GM18505 (cell line): ENCODE measurements around the gene ADARB2.

Experiments
- ATAC-seq: cut with Tn5 transposase; IDR thresholded peaks from one replicate; pipeline ENCODE4 v1.9.1; 2021; ENCODE audit not compliant: unreplicated experiment
- POLR2A ChIP-seq: IDR thresholded peaks from 4 replicates; pipeline ENCODE4 v1.6.1; 2011; ENCODE audit warnings: borderline replicate concordance; ENCODE audit not compliant: insufficient read depth, insufficient read length; ENCODE audit errors: extremely low read depth

Gene ADARB2

DNA sequence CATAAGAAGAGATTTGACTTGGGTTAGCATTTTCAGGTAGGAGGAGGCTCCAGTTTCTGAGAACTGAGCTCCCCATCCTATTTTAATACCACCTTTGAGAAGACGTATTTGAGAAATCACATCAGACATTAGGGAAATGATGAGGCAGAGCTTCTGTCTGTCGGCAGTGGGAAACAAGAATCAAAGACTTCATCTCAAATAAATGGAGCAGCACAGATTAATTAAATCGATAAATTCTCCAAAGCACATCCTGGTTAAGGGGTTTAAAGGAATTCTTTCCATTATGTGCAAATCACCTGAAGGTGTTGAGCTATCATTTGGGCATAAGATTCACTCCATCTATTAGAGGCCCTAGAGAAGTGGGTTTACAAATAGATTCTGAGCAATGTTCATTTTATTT lies 7.6 kb downstream of the ADARB2 start:
- no peak for TF ChIP-seq POLR2A
- ATAC-seq: no peak

DNA sequence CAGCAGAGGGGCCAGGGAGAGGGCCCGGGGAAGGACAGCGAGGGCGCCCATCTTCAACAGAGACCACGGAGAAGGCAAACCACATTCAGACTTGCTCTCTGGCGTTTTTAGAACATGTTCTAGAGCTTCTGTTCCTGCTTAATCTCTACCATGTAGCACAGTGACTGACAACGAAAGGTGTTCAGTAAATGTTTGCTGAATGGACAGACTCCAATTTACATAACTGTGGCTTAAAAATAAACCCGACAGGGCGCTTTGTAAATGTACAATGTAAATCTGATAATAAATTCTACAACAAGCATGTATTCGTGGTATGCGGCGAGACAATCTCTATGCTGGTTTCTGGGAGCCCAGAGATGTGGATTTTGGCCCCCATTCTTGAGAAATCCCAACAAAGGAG lies 10.5 kb downstream of the ADARB2 start:
- no peak for ATAC-seq
- TF ChIP-seq POLR2A: no peak

GRCh38 chr10:1724921-1725488 lies 12.3 kb downstream of the ADARB2 start:
- ATAC-seq: no peak
- TF ChIP-seq POLR2A: no peak

DNA sequence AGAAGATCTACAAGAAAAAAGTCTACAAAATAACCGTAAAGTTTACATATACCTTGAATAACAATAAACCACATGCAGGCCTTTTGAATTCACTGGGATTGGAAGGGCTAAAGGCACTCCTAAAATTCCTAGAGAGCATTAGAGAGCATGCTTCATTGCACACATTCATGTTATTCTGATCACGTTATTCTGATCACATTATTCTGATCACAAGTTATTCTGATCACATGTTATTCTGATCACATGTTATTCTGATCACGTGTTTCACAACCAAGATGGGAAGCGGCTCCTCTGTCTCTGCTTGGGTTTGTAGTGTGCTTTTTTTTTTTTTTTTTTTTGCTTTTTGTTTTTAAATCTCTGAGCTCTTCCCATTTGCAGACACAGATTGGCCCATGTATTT lies 20.5 kb downstream of the ADARB2 start:
- ATAC-seq: no peak
- TF ChIP-seq POLR2A: no peak

- TF ChIP-seq POLR2A: no peak
- no peak for ATAC-seq
These were observed 21.5 kb downstream of the ADARB2 start for GRCh38 chr10:1715821-1716220.

- ATAC-seq: no peak
- TF ChIP-seq POLR2A: no peak
These were observed 24.2 kb downstream of the ADARB2 start for GRCh38 chr10:1712944-1713671.

GRCh38 chr10:1712314-1712713 lies 25.0 kb downstream of the ADARB2 start:
- TF ChIP-seq POLR2A: no peak
- no peak for ATAC-seq

DNA sequence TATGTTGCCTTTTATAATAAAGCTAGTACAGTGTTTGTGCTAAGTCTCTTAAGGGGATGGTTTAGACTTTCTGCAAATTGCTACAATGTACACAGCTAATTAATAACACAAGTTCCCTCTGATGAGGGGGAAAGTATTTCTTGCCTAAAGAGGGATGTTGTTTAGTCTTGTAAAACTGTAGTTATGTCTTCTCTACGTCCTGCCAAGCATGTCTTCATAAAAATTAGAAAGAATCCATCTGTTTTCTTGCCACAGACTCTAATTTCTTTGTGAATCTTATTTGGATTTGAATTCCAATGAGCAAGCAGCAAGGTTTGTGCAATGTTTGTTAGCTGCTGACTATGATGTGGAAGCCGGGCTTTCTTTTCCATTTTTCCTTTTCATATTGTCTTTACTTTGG lies 28.2 kb downstream of the ADARB2 start:
- no peak for ATAC-seq

DNA sequence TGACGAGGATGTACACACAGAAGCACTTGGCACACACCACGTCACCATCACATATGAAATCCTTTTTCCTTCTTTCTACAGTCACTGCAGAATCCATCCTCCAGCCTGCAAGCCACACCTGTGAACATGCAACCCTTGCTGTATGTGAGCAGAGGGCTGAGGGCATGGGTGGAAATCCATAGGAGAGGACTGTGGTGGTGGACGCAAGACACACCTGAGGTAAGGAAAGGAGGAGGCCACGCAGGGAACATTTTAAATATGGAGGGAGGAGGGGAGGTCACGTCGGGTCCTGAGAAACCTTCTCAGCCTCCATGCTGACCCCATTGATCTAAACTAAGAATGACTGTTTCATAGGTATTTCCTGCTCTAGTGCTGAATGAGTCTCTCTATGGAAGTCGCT lies 28.6 kb downstream of the ADARB2 start:
- TF ChIP-seq POLR2A: no peak
- ATAC-seq: no peak

More for the DNA sequence above, 28.2 kb downstream of the ADARB2 start:
- TF ChIP-seq POLR2A: no peak

GRCh38 chr10:1706711-1707110 lies 30.6 kb downstream of the ADARB2 start:
- no peak for TF ChIP-seq POLR2A
- ATAC-seq: no peak

DNA sequence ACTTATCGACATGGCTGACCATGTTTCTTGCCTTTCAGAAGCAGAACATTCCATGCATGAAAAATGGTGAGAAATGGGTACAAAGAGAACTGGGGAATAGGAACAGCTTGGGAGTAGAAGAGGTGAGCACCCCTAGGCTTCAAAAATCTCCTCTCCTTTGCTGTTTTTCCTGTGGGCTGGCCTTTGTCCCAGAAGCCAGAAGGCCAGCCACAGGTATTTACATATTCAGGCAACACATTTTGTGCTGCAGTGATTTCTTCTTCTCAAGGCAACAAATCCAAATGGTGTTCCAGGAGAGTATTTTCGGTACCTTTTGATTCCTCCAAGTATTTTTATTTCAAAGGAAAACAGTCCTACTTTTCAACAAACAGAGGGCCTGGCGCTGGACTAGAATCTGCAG lies 31.1 kb downstream of the ADARB2 start:
- ATAC-seq: no peak
- no peak for TF ChIP-seq POLR2A

DNA sequence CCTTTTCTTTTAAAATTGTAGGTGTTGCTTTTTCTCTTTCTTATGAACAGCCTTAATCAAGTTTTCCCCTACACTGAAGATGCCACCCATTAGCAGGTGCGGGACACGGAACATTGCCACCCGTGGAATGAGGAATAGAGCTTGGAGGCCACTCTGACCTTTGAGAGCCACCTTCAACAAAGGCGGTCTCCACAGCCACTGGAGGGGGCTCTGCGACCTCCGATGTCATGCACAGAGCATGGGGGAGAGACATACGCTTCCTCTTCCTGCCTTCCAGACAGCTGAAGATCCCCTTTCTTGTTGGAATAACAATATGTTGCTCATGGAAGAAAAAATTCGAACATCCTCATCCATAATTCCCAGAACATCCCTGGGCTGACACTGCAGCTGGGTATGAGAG lies 39.1 kb downstream of the ADARB2 start:
- no peak for TF ChIP-seq POLR2A

DNA sequence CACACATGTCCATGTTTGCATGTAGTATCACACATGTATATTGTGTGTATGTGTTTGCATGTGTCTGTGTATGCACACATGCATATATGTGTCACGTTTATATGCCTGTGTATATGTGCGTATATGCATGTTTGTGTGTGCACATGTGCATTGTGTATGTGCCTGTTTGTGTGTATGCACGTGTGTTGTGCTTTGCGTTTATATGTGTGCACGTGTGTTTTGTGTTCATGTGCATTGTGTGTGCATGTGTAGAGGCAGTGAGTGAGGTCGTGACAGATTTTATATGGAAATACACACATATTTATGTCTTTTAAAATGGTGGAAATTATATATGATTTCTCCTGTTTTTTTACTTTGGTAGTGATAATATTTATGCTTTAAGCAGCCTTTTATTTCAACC lies 41.2 kb downstream of the ADARB2 start:
- ATAC-seq: no peak
- no peak for TF ChIP-seq POLR2A

More for the DNA sequence above, 39.1 kb downstream of the ADARB2 start:
- no peak for ATAC-seq

- no peak for TF ChIP-seq POLR2A
- ATAC-seq: no peak
These were observed 47.2 kb downstream of the ADARB2 start for GRCh38 chr10:1690086-1690485.

DNA sequence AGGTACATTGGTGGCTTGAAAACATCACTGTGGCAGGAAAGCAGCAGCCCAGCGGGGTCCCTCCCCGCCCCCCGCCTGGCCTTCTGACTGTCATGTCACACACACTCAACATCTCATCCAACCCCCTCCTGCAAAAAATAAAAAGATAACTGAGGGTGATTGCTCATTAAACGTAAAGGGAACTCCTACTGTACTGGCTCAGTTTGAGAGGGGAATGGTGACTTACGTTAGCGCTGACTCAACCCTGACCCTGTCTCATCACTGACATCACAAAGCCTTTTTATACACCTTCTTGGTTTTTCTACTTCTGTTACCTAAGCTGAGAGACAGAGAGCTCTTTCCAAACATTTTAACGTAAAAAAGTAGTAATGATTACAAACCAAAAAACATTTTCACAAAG lies 48.8 kb downstream of the ADARB2 start:
- ATAC-seq: no peak
- no peak for TF ChIP-seq POLR2A

- no peak for ATAC-seq
- TF ChIP-seq POLR2A: no peak
These were observed 49.6 kb downstream of the ADARB2 start for GRCh38 chr10:1687623-1688150.
